ENCODE results near the gene MRPL30. TPM values are rescaled to one million over a fixed set of nuclear protein-coding genes. Genes with fewer than 3 reads are reported as not detected.

Gene MRPL30
- total RNA-seq, 2 experiments from 2014 or later, result 28.8 to 30.9 TPM

DNA sequence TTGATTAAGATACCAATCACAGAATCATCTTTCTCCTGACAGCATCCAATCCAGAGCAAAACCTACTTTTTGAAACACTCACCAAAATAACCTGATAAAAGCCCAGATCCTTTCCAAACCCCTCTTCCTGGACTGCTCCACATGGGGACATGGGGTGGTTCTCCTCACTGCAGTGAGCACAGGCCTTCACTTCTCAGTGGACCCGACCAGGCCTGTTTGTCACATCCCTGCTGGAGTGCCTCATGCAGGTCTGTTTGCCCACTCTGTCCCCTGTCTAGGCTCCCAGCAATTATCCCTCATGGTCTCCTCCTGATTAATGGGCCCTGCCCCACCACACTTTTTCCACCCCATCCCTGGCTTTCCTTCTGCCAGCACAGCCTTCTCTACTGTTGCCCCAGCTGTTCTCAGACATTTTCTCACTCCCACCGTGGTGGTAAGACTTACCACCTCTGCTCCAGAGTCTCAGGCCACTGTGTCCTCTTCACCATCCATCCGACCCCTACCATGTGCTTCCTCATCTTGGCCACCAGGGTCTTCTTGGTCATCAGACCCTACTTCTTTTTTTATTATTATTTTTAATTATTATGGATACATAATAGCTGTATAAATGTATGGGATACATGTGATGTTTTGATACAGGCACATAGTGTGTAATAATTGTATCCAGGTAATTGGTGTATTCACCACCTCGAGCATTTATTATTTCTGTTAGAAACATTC lies 21.1 kb downstream of the MRPL30 start:
- Histone ChIP-seq H3K4me2 (ENCODE audit: low read length) (no peak overlapping the region), H4K20me1 (ENCODE audit: insufficient read depth, low read length) (no peaks in the 10 kb centered on the region), H3K79me2 (ENCODE audit: insufficient read depth, low read depth, low read length) (no peaks in the 10 kb centered on the region), H3K36me3 (ENCODE audit: insufficient read depth, low read length) (peaks cover 18% of the 10 kb centered on the region), H3K4me1 (ENCODE audit: insufficient read depth, low read length, poor library complexity, severe bottlenecking) (no peaks in the 10 kb centered on the region), H3K4me3 (ENCODE audit: low read depth, low read length, poor library complexity, severe bottlenecking) (no peak overlapping the region), H3K27ac (ENCODE audit: low read depth, low read length, poor library complexity, severe bottlenecking) (no peak overlapping the region), H3K9me3 (ENCODE audit: low read length) (no peaks in the 10 kb centered on the region), H3K9me2 (ENCODE audit: insufficient read depth, low read length) (no peaks in the 10 kb centered on the region), H2AFZ (ENCODE audit: low read length) (no peak overlapping the region)
- ChIA-PET CTCF (ENCODE audit: unreplicated experiment) (no interaction called here), POLR2A (interaction anchor here (0.5 to 0.6 kb wide), 3 partner anchors 83 to 1606 kb away, joined by 3 read pairs; no protein-coding TSS in a partner anchor)
- TF ChIP-seq, protein P1, sequence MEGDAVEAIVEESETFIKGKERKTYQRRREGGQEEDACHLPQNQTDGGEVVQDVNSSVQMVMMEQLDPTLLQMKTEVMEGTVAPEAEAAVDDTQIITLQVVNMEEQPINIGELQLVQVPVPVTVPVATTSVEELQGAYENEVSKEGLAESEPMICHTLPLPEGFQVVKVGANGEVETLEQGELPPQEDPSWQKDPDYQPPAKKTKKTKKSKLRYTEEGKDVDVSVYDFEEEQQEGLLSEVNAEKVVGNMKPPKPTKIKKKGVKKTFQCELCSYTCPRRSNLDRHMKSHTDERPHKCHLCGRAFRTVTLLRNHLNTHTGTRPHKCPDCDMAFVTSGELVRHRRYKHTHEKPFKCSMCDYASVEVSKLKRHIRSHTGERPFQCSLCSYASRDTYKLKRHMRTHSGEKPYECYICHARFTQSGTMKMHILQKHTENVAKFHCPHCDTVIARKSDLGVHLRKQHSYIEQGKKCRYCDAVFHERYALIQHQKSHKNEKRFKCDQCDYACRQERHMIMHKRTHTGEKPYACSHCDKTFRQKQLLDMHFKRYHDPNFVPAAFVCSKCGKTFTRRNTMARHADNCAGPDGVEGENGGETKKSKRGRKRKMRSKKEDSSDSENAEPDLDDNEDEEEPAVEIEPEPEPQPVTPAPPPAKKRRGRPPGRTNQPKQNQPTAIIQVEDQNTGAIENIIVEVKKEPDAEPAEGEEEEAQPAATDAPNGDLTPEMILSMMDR (conservative IDR thresholded peaks at IDR 0.05; ENCODE audit: low read length), result no peak
- no peak for TF ChIP-seq EZH2phosphoT487 (IDR thresholded peaks at IDR 0.05; ENCODE audit: borderline replicate concordance, low read depth, low read length)
- intact Hi-C loops (cut with micrococcal nuclease; ENCODE audit: unreplicated experiment), result no loop called here
- no TSS peak for BruUV-seq (replicated peaks)
- no peak for DNase-seq (ENCODE audit: low spot score)

DNA sequence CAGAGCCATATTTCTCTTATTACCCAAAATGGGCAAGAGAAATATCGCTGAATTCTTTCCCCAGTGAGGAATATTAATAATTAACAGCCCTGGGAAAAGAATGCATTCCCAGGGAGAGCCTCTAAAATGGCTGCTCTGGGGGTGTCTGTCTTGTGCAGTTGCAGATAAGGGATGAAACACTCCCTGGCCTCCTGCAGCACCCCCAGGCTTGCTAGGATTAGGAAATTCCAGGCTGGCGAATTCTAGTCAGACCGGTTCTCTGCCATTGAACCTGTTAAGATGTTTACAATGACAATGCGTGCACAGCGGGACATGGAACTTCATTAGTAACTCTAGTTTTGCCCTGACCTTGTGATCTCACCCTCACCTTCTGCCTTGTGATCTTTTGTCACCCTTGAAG lies 24.5 kb downstream of the MRPL30 start:
- Histone ChIP-seq H3K4me2 (ENCODE audit: low read length) (no peak overlapping the region), H3K9me3 (ENCODE audit: low read length) (0 out of 2 replicates have a peak, but pooled peaks cover 6% of the 10 kb centered on the region), H2AFZ (ENCODE audit: low read length) (no peak overlapping the region), H3K9me2 (ENCODE audit: insufficient read depth, low read length) (no peaks in the 10 kb centered on the region), H3K4me1 (ENCODE audit: insufficient read depth, low read length, poor library complexity, severe bottlenecking) (no peaks in the 10 kb centered on the region), H3K79me2 (ENCODE audit: insufficient read depth, low read depth, low read length) (no peaks in the 10 kb centered on the region), H3K36me3 (ENCODE audit: insufficient read depth, low read length) (no peaks in the 10 kb centered on the region), H3K27ac (ENCODE audit: low read depth, low read length, poor library complexity, severe bottlenecking) (no peak overlapping the region), H4K20me1 (ENCODE audit: insufficient read depth, low read length) (no peaks in the 10 kb centered on the region), H3K4me3 (ENCODE audit: low read depth, low read length, poor library complexity, severe bottlenecking) (no peak overlapping the region)
- CTCF ChIA-PET (ENCODE audit: unreplicated experiment), result no interaction called here
- BruUV-seq (replicated peaks), result no TSS peak
- POLR2A ChIA-PET, result no interaction called here
- intact Hi-C loops (cut with micrococcal nuclease; ENCODE audit: unreplicated experiment), result no loop called here
- TF ChIP-seq EZH2phosphoT487 (IDR thresholded peaks at IDR 0.05; ENCODE audit: borderline replicate concordance, low read depth, low read length), result no peak
- TF ChIP-seq, protein P1 (conservative IDR thresholded peaks at IDR 0.05; ENCODE audit: low read length), result no peak
- DNase-seq (ENCODE audit: low spot score), result no peak

DNA sequence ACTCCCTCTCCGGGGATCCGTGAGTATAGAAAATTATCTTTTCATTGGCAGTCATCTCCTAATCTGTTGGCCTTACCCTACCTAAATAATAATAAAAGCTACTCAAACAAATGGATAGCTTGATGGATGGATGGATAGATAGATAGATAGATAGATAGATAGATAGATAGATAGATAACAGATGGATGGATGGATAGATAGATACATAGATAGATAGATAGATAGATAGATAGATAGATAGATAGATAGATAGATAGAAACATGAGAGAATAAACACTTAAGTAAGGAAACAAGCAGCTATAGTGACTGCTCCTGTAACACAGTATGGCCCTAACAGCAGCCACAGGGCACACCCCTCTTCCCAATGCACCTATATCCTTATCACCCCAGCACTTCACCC lies 35.1 kb downstream of the MRPL30 start:
- no peaks in the 10 kb centered on the region for H3K79me2 ChIP-seq (ENCODE audit: insufficient read depth, low read depth, low read length)
- DNase-seq (ENCODE audit: low spot score), result no peak
- intact Hi-C loops (cut with micrococcal nuclease; ENCODE audit: unreplicated experiment), result no loop called here
- no peaks in the 10 kb centered on the region for H3K36me3 ChIP-seq (ENCODE audit: insufficient read depth, low read length)
- H3K27ac ChIP-seq (ENCODE audit: low read depth, low read length, poor library complexity, severe bottlenecking), result no peak overlapping the region
- no peak for TF ChIP-seq EZH2phosphoT487 (IDR thresholded peaks at IDR 0.05; ENCODE audit: borderline replicate concordance, low read depth, low read length)
- TF ChIP-seq, protein P1 (conservative IDR thresholded peaks at IDR 0.05; ENCODE audit: low read length), result no peak
- H3K9me3 ChIP-seq (ENCODE audit: low read length), result no peaks in the 10 kb centered on the region
- BruUV-seq (replicated peaks), result no TSS peak
- ChIA-PET POLR2A (interaction anchor here (0.6 kb wide), 1 partner anchor 71 kb away, joined by 3 read pairs; no protein-coding TSS in a partner anchor), CTCF (ENCODE audit: unreplicated experiment) (no interaction called here)
- H4K20me1 ChIP-seq (ENCODE audit: insufficient read depth, low read length), result no peaks in the 10 kb centered on the region
- no peaks in the 10 kb centered on the region for H3K4me1 ChIP-seq (ENCODE audit: insufficient read depth, low read length, poor library complexity, severe bottlenecking)
- H3K9me2 ChIP-seq (ENCODE audit: insufficient read depth, low read length), result no peaks in the 10 kb centered on the region
- no peak overlapping the region for H3K4me2 ChIP-seq (ENCODE audit: low read length)
- H2AFZ ChIP-seq (ENCODE audit: low read length), result no peak overlapping the region
- H3K4me3 ChIP-seq (ENCODE audit: low read depth, low read length, poor library complexity, severe bottlenecking), result no peak overlapping the region

Data from OCI-LY7 (cell line).